Nephron progenitor cell (in vitro differentiated cells): Measurements from ENCODE around the gene SPTBN4.

ENCODE experiments used
- DNase-seq: peaks from one replicate; pipeline ENCODE4 v3.0.0; 2021
- H3K27ac Mint-ChIP-seq: 2 replicates; pipeline ENCODE4 v1.8.0; 2021; ENCODE audit warnings: mild to moderate bottlenecking, moderate library complexity, mixed read lengths
- H3K27me3 Mint-ChIP-seq: 2 replicates; pipeline ENCODE4 v1.8.0; 2021; ENCODE audit warnings: mild to moderate bottlenecking, low read depth, mixed read lengths; ENCODE audit not compliant: poor library complexity
- H3K36me3 Mint-ChIP-seq: 2 replicates; pipeline ENCODE4 v1.8.0; 2021; ENCODE audit warnings: low read depth, mixed read lengths
- H3K4me1 Mint-ChIP-seq: 2 replicates; pipeline ENCODE4 v1.8.0; 2021; ENCODE audit warnings: mixed read lengths
- H3K4me3 Mint-ChIP-seq: 2 replicates; pipeline ENCODE4 v1.8.0; 2021; ENCODE audit warnings: mild to moderate bottlenecking, moderate library complexity, mixed read lengths
- H3K9me3 Mint-ChIP-seq: 2 replicates; pipeline ENCODE4 v1.8.0; 2021; ENCODE audit warnings: mild to moderate bottlenecking, moderate library complexity, mixed read lengths
- CTCF ChIP-seq: fragments of 200-600 bp; sonication (generic); IDR thresholded peaks from 2 replicates; pipeline ENCODE4 v1.5.0; 2021; ENCODE audit warnings: antibody characterized with exemption

SPTBN4 gene

DNA sequence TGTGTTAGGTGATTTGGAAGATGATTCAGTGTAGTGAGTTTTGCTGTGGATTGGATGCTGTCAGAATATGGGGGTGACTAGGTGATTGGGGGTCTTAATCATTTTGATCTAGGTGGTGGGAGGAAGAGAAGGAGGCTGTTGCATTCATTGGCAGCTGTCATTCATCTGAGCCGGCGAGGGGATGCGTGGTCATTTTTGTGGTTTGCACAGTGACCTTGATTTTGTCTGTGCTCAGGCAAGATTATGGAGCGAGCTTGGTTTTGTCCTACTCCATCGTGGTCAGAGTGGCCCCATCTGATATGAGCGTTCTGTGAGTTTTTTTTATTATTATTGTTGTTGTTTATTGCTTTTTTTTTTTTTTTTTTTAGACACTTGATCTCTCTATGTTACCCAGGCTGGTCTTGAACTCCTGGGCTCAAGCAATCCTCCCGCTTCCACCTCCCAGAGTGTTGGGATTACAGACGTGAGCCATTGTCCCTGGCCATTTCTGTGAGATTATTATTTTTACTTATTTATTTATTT is 42.0 kb downstream of the SPTBN4 start:
- Mint-ChIP-seq H3K27me3 (peaks cover 98% of the 10 kb centered on the region), H3K9me3 (peaks cover 7% of the 10 kb centered on the region), H3K36me3 (no peaks in the 10 kb centered on the region), H3K27ac (no peak overlapping the region), H3K4me3 (no peak overlapping the region), H3K4me1 (no peaks in the 10 kb centered on the region)
- DNase-seq, result no peak
- TF ChIP-seq CTCF, result no peak

DNA sequence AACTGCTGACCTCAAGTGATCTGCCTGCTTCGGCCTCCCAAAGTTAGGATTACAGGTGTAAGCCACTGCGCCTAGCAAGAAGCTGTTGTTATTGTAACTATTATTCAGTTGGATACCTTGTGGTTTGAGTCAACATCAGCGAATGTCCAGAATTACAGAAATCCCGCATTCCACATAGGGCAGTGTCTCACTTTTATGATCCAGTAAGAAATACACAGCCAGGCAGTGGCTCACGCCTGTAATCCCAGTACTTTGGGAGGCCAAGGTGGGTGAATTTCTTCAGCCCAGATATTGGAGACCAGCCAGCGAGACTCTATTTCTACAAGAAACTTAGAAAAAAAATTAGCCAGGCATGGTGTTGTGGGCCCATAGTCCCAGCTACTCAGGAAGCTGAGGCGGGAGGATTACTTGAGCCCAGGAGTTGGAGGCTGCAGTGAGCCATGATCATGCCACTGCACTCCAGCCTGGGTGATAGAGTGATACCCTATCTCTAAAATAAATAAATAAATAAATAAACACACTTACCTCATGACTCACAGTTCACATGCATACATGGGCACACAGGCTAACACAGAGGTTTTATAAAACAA is 43.8 kb downstream of the SPTBN4 start:
- H3K4me3 Mint-ChIP-seq, result no peak overlapping the region
- no peaks in the 10 kb centered on the region for H3K4me1 Mint-ChIP-seq
- H3K36me3 Mint-ChIP-seq, result no peaks in the 10 kb centered on the region
- H3K27me3 Mint-ChIP-seq, result peaks cover 98% of the 10 kb centered on the region
- no peak overlapping the region for H3K27ac Mint-ChIP-seq
- DNase-seq, result no peak
- peaks cover 14% of the 10 kb centered on the region for H3K9me3 Mint-ChIP-seq
- TF ChIP-seq CTCF, result no peak

GRCh38 chr19:40511487-40511886 is 44.7 kb downstream of the SPTBN4 start:
- peaks cover 98% of the 10 kb centered on the region for H3K27me3 Mint-ChIP-seq
- no peaks in the 10 kb centered on the region for H3K4me1 Mint-ChIP-seq
- DNase-seq, result no peak
- no peak for TF ChIP-seq CTCF
- no peak overlapping the region for H3K27ac Mint-ChIP-seq
- no peaks in the 10 kb centered on the region for H3K36me3 Mint-ChIP-seq
- H3K9me3 Mint-ChIP-seq, result peaks cover 14% of the 10 kb centered on the region
- no peak overlapping the region for H3K4me3 Mint-ChIP-seq

GRCh38 chr19:40512110-40512472 is 45.3 kb downstream of the SPTBN4 start:
- no peak for DNase-seq
- H3K27ac Mint-ChIP-seq, result no peak overlapping the region
- H3K4me3 Mint-ChIP-seq, result peak overlapping the region; percentile 64
- H3K9me3 Mint-ChIP-seq, result peaks cover 14% of the 10 kb centered on the region
- H3K36me3 Mint-ChIP-seq, result no peaks in the 10 kb centered on the region
- peaks cover 98% of the 10 kb centered on the region for H3K27me3 Mint-ChIP-seq
- TF ChIP-seq CTCF, result no peak
- H3K4me1 Mint-ChIP-seq, result no peaks in the 10 kb centered on the region

- Mint-ChIP-seq H3K4me1 (no peaks in the 10 kb centered on the region), H3K27me3 (peaks cover 98% of the 10 kb centered on the region), H3K27ac (no peak overlapping the region), H3K9me3 (peaks cover 14% of the 10 kb centered on the region), H3K36me3 (no peaks in the 10 kb centered on the region), H3K4me3 (peak overlapping the region; percentile 64)
- DNase-seq, result peak; percentile 76
- no peak for TF ChIP-seq CTCF
Observed at GRCh38 chr19:40512473-40513344, 45.9 kb downstream of the SPTBN4 start.
